Measurements from ENCODE around the gene MIA.
"Not testable (repeated sequence)": the region's sequence is repeated elsewhere in the genome, so short reads cannot be mapped to it uniquely, and the experiment has no call there.

The MIA gene

GRCh38 chr19:40768869-40769268 is 6.5 kb upstream of the MIA start:
- no peak overlapping the region for H3K27ac ChIP-seq (ENCODE audit: low read depth, low read length)
- no peaks in the 10 kb centered on the region for H3K9me3 ChIP-seq (ENCODE audit: low read length)
- peaks cover 22% of the 10 kb centered on the region for H3K36me3 ChIP-seq (ENCODE audit: insufficient read depth, low read length)
- H3K27me3 ChIP-seq (ENCODE audit: control insufficient read depth in 1 of 2, insufficient read depth in 2 of 2, low read length in 2 of 2), result no peaks in the 10 kb centered on the region
- H3K4me1 ChIP-seq (ENCODE audit: insufficient read depth, low read length), result no peaks in the 10 kb centered on the region
- H3K9ac ChIP-seq (ENCODE audit: low read length), result no peak overlapping the region
- H3K4me3 ChIP-seq (ENCODE audit: low read depth in 1 of 2, low read length in 2 of 2), result no peak overlapping the region

- H3K9me3 ChIP-seq (ENCODE audit: low read length); H3K27me3 ChIP-seq (ENCODE audit: control insufficient read depth in 1 of 2, insufficient read depth in 2 of 2, low read length in 2 of 2); H3K9ac ChIP-seq (ENCODE audit: low read length); H3K36me3 ChIP-seq (ENCODE audit: insufficient read depth, low read length); H3K4me1 ChIP-seq (ENCODE audit: insufficient read depth, low read length); H3K27ac ChIP-seq (ENCODE audit: low read depth, low read length); H3K4me3 ChIP-seq (ENCODE audit: low read depth in 1 of 2, low read length in 2 of 2): not testable (repeated sequence)
Measured at GRCh38 chr19:40771101-40771862, 4.0 kb upstream of the MIA start.

- Histone ChIP-seq H3K4me3 (ENCODE audit: low read depth in 1 of 2, low read length in 2 of 2) (no peak overlapping the region), H3K36me3 (ENCODE audit: insufficient read depth, low read length) (no peaks in the 10 kb centered on the region), H3K9me3 (ENCODE audit: low read length) (no peaks in the 10 kb centered on the region), H3K27me3 (ENCODE audit: control insufficient read depth in 1 of 2, insufficient read depth in 2 of 2, low read length in 2 of 2) (no peaks in the 10 kb centered on the region), H3K4me1 (ENCODE audit: insufficient read depth, low read length) (peaks cover 17% of the 10 kb centered on the region), H3K9ac (ENCODE audit: low read length) (no peak overlapping the region), H3K27ac (ENCODE audit: low read depth, low read length) (no peak overlapping the region)
Measured at GRCh38 chr19:40775632-40776022, 306 bp downstream of the MIA start.

- no peaks in the 10 kb centered on the region for H3K9me3 ChIP-seq (ENCODE audit: low read length)
- peaks cover 17% of the 10 kb centered on the region for H3K4me1 ChIP-seq (ENCODE audit: insufficient read depth, low read length)
- H3K4me3 ChIP-seq (ENCODE audit: low read depth in 1 of 2, low read length in 2 of 2), result no peak overlapping the region
- no peaks in the 10 kb centered on the region for H3K27me3 ChIP-seq (ENCODE audit: control insufficient read depth in 1 of 2, insufficient read depth in 2 of 2, low read length in 2 of 2)
- no peaks in the 10 kb centered on the region for H3K36me3 ChIP-seq (ENCODE audit: insufficient read depth, low read length)
- H3K9ac ChIP-seq (ENCODE audit: low read length), result no peak overlapping the region
- H3K27ac ChIP-seq (ENCODE audit: low read depth, low read length), result no peak overlapping the region
Measured at GRCh38 chr19:40776364-40776763, 1.0 kb downstream of the MIA start.

- Histone ChIP-seq H3K27me3 (ENCODE audit: control insufficient read depth in 1 of 2, insufficient read depth in 2 of 2, low read length in 2 of 2) (no peaks in the 10 kb centered on the region), H3K4me1 (ENCODE audit: insufficient read depth, low read length) (peaks cover 17% of the 10 kb centered on the region), H3K9ac (ENCODE audit: low read length) (peak overlapping the region; percentile 69), H3K4me3 (ENCODE audit: low read depth in 1 of 2, low read length in 2 of 2) (peak overlapping the region; percentile 59 to 94), H3K9me3 (ENCODE audit: low read length) (no peaks in the 10 kb centered on the region), H3K36me3 (ENCODE audit: insufficient read depth, low read length) (no peaks in the 10 kb centered on the region), H3K27ac (ENCODE audit: low read depth, low read length) (peak overlapping the region; percentile 99)
Measured at GRCh38 chr19:40776932-40777644, 1.8 kb downstream of the MIA start.

- peak overlapping the region; percentile 69 for H3K9ac ChIP-seq (ENCODE audit: low read length)
- H3K9me3 ChIP-seq (ENCODE audit: low read length), result no peaks in the 10 kb centered on the region
- H3K4me1 ChIP-seq (ENCODE audit: insufficient read depth, low read length), result peaks cover 17% of the 10 kb centered on the region
- peak overlapping the region; percentile 99 for H3K27ac ChIP-seq (ENCODE audit: low read depth, low read length)
- no peaks in the 10 kb centered on the region for H3K36me3 ChIP-seq (ENCODE audit: insufficient read depth, low read length)
- peak overlapping the region; percentile 59 to 94 for H3K4me3 ChIP-seq (ENCODE audit: low read depth in 1 of 2, low read length in 2 of 2)
- no peaks in the 10 kb centered on the region for H3K27me3 ChIP-seq (ENCODE audit: control insufficient read depth in 1 of 2, insufficient read depth in 2 of 2, low read length in 2 of 2)
Measured at GRCh38 chr19:40777645-40777936, 2.3 kb downstream of the MIA start.

GRCh38 chr19:40777937-40778705 is 2.8 kb downstream of the MIA start, which contains the start of gene RAB4B:
RAB4B (plus strand) TSS chr19:40778247; CDS start chr19:40778376, 129 bp downstream.
- Histone ChIP-seq H3K4me1 (ENCODE audit: insufficient read depth, low read length) (peaks cover 17% of the 10 kb centered on the region), H3K4me3 (ENCODE audit: low read depth in 1 of 2, low read length in 2 of 2) (peak within 1 kb of the TSS; percentile 59 to 94), H3K9me3 (ENCODE audit: low read length) (no peaks in the 10 kb centered on the region), H3K9ac (ENCODE audit: low read length) (peak within 1 kb of the TSS; percentile 69), H3K27me3 (ENCODE audit: control insufficient read depth in 1 of 2, insufficient read depth in 2 of 2, low read length in 2 of 2) (no peaks in the 10 kb centered on the region), H3K36me3 (ENCODE audit: insufficient read depth, low read length) (no peaks in the 10 kb centered on the region), H3K27ac (ENCODE audit: low read depth, low read length) (peak within 1 kb of the TSS; percentile 99)

- Histone ChIP-seq H3K4me1 (ENCODE audit: insufficient read depth, low read length) (peaks cover 17% of the 10 kb centered on the region), H3K9ac (ENCODE audit: low read length) (no peak overlapping the region), H3K27ac (ENCODE audit: low read depth, low read length) (peak overlapping the region; percentile 59)
Measured at GRCh38 chr19:40778706-40779284, 3.5 kb downstream of the MIA start.

GRCh38 chr19:40780582-40780981 is 5.3 kb downstream of the MIA start:
- Histone ChIP-seq H3K9me3 (ENCODE audit: low read length) (no peaks in the 10 kb centered on the region), H3K9ac (ENCODE audit: low read length) (no peak overlapping the region), H3K27ac (ENCODE audit: low read depth, low read length) (no peak overlapping the region), H3K27me3 (ENCODE audit: control insufficient read depth in 1 of 2, insufficient read depth in 2 of 2, low read length in 2 of 2) (no peaks in the 10 kb centered on the region), H3K36me3 (ENCODE audit: insufficient read depth, low read length) (no peaks in the 10 kb centered on the region), H3K4me1 (ENCODE audit: insufficient read depth, low read length) (peaks cover 17% of the 10 kb centered on the region), H3K4me3 (ENCODE audit: low read depth in 1 of 2, low read length in 2 of 2) (no peak overlapping the region)

More at GRCh38 chr19:40778706-40779284, 3.5 kb downstream of the MIA start:
- H3K27me3 ChIP-seq (ENCODE audit: control insufficient read depth in 1 of 2, insufficient read depth in 2 of 2, low read length in 2 of 2), result no peaks in the 10 kb centered on the region
- H3K36me3 ChIP-seq (ENCODE audit: insufficient read depth, low read length), result no peaks in the 10 kb centered on the region
- H3K9me3 ChIP-seq (ENCODE audit: low read length), result no peaks in the 10 kb centered on the region
- peak overlapping the region; percentile 35 to 94 for H3K4me3 ChIP-seq (ENCODE audit: low read depth in 1 of 2, low read length in 2 of 2)

GRCh38 chr19:40781140-40781539 is 5.8 kb downstream of the MIA start:
- no peak overlapping the region for H3K27ac ChIP-seq (ENCODE audit: low read depth, low read length)
- no peak overlapping the region for H3K4me3 ChIP-seq (ENCODE audit: low read depth in 1 of 2, low read length in 2 of 2)
- peaks cover 17% of the 10 kb centered on the region for H3K4me1 ChIP-seq (ENCODE audit: insufficient read depth, low read length)
- no peak overlapping the region for H3K9ac ChIP-seq (ENCODE audit: low read length)
- H3K36me3 ChIP-seq (ENCODE audit: insufficient read depth, low read length), result no peaks in the 10 kb centered on the region
- no peaks in the 10 kb centered on the region for H3K9me3 ChIP-seq (ENCODE audit: low read length)
- no peaks in the 10 kb centered on the region for H3K27me3 ChIP-seq (ENCODE audit: control insufficient read depth in 1 of 2, insufficient read depth in 2 of 2, low read length in 2 of 2)

- Histone ChIP-seq H3K36me3 (ENCODE audit: insufficient read depth, low read length) (peaks cover 6% of the 10 kb centered on the region), H3K27ac (ENCODE audit: low read depth, low read length) (no peak overlapping the region), H3K9me3 (ENCODE audit: low read length) (no peaks in the 10 kb centered on the region), H3K27me3 (ENCODE audit: control insufficient read depth in 1 of 2, insufficient read depth in 2 of 2, low read length in 2 of 2) (no peaks in the 10 kb centered on the region), H3K4me1 (ENCODE audit: insufficient read depth, low read length) (peaks cover 7% of the 10 kb centered on the region), H3K4me3 (ENCODE audit: low read depth in 1 of 2, low read length in 2 of 2) (no peak overlapping the region), H3K9ac (ENCODE audit: low read length) (no peak overlapping the region)
Measured at GRCh38 chr19:40783711-40784110, 8.4 kb downstream of the MIA start.

Data from muscle layer of colon (tissue), 2 donors.